CD4-positive, alpha-beta memory T cell (primary cell): ENCODE measurements around the gene LCE7A. TPM values are rescaled to one million over a fixed set of nuclear protein-coding genes. Genes with fewer than 3 reads are reported as not detected.
A peak's percentile ranks its signal among the peaks of the same experiment; 100 is the strongest.

Experiments used
- CTCF ChIA-PET: fragments of 350-600 bp; sonication (Branson Sonifier 250); formaldehyde crosslinking; loops from one replicate; lab custom pipeline; 2021; ENCODE audit warnings: inconsistent platforms; ENCODE audit not compliant: partially characterized antibody; lab: Charles Lee
- POLR2A ChIA-PET: fragments of 350-600 bp; sonication (Branson Sonifier 250); formaldehyde crosslinking; loops from one replicate; lab custom pipeline; 2021; ENCODE audit not compliant: partially characterized antibody; lab: Charles Lee
- DNase-seq, 5 donors: peaks; one replicate each; pipeline versions ENCODE4 v3.0.0 to v3.0.0-alpha.2; 2020 to 2022; ENCODE audit warnings: mixed read lengths in 1 of 5
- H3K27ac ChIP-seq: one replicate; pipeline ENCODE4 v1.7.0; 2013; ENCODE audit warnings: low read depth, low read length
- H3K27me3 ChIP-seq: 2 replicates; pipeline ENCODE4 v1.7.0; 2013; ENCODE audit warnings: mild to moderate bottlenecking, low read length, moderate library complexity; ENCODE audit not compliant: insufficient read depth
- H3K36me3 ChIP-seq: 2 replicates; pipeline ENCODE4 v1.7.0; 2013; ENCODE audit warnings: mild to moderate bottlenecking, low read length, moderate library complexity; ENCODE audit not compliant: insufficient read depth
- H3K4me1 ChIP-seq: 2 replicates; pipeline ENCODE4 v1.7.0; 2013; ENCODE audit warnings: mild to moderate bottlenecking, low read length, moderate library complexity; ENCODE audit not compliant: insufficient read depth
- H3K4me3 ChIP-seq, 2 donors: one replicate each; pipeline ENCODE4 v1.7.0; 2013; ENCODE audit warnings: low read length in 2 of 2, mild to moderate bottlenecking in 1 of 2
- H3K9me3 ChIP-seq, 2 donors: one replicate each; pipeline ENCODE4 v1.7.0; 2013; ENCODE audit warnings: low read length in 2 of 2, control low read depth in 1 of 2; ENCODE audit not compliant: control insufficient read depth in 1 of 2
- H3K27ac Mint-ChIP-seq, 7 donors: one replicate each; pipeline ENCODE4 v1.8.0; 2020 to 2021; ENCODE audit warnings: mixed read lengths in 7 of 7, mild to moderate bottlenecking in 6 of 7, inconsistent platforms in 3 of 7, moderate library complexity in 3 of 7
- H3K27me3 Mint-ChIP-seq, 2 donors: one replicate each; pipeline ENCODE4 v1.8.0; 2020 to 2021; ENCODE audit warnings: mixed read lengths in 2 of 2
- H3K36me3 Mint-ChIP-seq, 2 donors: one replicate each; pipeline ENCODE4 v1.8.0; 2020 to 2021; ENCODE audit warnings: mixed read lengths in 2 of 2, inconsistent platforms in 1 of 2, mild to moderate bottlenecking in 1 of 2
- H3K4me1 Mint-ChIP-seq, 4 donors: one replicate each; pipeline ENCODE4 v1.8.0; 2020 to 2021; ENCODE audit warnings: mixed read lengths in 4 of 4, mild to moderate bottlenecking in 1 of 4
- H3K4me3 Mint-ChIP-seq, 8 donors: one replicate each; pipeline ENCODE4 v1.8.0; 2020 to 2021; ENCODE audit warnings: mixed read lengths in 8 of 8, mild to moderate bottlenecking in 7 of 8, moderate library complexity in 6 of 8, inconsistent platforms in 3 of 8
- H3K9me3 Mint-ChIP-seq, 8 donors: one replicate each; pipeline ENCODE4 v1.8.0; 2020 to 2021; ENCODE audit warnings: mixed read lengths in 8 of 8, mild to moderate bottlenecking in 5 of 8, inconsistent platforms in 3 of 8, moderate library complexity in 1 of 8
- intact Hi-C: fragments of 100-400 bp; cut with micrococcal nuclease; formaldehyde crosslinking; loops from one replicate; pipeline ENCODE4 v1.15.1; 2023
- polyA plus RNA-seq, 2 donors: library from polyadenylated mRNA; unstranded; fragments of 300-500 nt; fragmentation: Illumina TruSeq; gene quantifications; one replicate each; pipeline ENCODE4 v1.2.3, GENCODE V29; 2021
- total RNA-seq, 2 experiments: library from RNA; stranded (reverse); gene quantifications; one replicate each; pipeline ENCODE4 v1.2.3, GENCODE V29; 2021

The LCE7A gene
- total and polyA plus RNA-seq, 4 experiments from 2014 or later, result not detected

GRCh38 chr1:152879559-152880198 lies 19.9 kb downstream of the LCE7A start:
- Mint-ChIP-seq H3K27ac (no peak overlapping the region), H3K4me1 (peaks cover 0 to 14% (median 7%) of the 10 kb centered on the region in 4 donors), H3K4me3 (no peak overlapping the region), H3K9me3 (no peaks in the 10 kb centered on the region), H3K27me3 (peaks cover 9 to 15% of the 10 kb centered on the region in 2 donors), H3K36me3 (no peaks in the 10 kb centered on the region)
- CTCF ChIA-PET, result interaction anchor here (0.8 kb wide), 1 partner anchor 9 kb away, joined by 3 read pairs; no protein-coding TSS in a partner anchor
- Histone ChIP-seq H3K36me3 (no peaks in the 10 kb centered on the region), H3K27me3 (no peaks in the 10 kb centered on the region), H3K27ac (no peak overlapping the region), H3K4me1 (no peaks in the 10 kb centered on the region), H3K9me3 (no peaks in the 10 kb centered on the region), H3K4me3 (no peak overlapping the region)
- intact Hi-C loops, result no loop called here
- DNase-seq, result no peak
- POLR2A ChIA-PET, result no interaction called here

GRCh38 chr1:152880316-152880715 lies 20.5 kb downstream of the LCE7A start:
- intact Hi-C loops, result no loop called here
- H3K4me1 ChIP-seq, result no peaks in the 10 kb centered on the region
- no peak overlapping the region for H3K27ac Mint-ChIP-seq

GRCh38 chr1:152880907-152881306 lies 21.1 kb downstream of the LCE7A start:
- Mint-ChIP-seq H3K9me3 (no peaks in the 10 kb centered on the region), H3K36me3 (no peaks in the 10 kb centered on the region), H3K27ac (no peak overlapping the region), H3K4me1 (peaks cover 0 to 14% (median 7%) of the 10 kb centered on the region in 4 donors), H3K27me3 (peaks cover 7 to 12% of the 10 kb centered on the region in 2 donors), H3K4me3 (peak overlapping the region in 1 of 8 donors; percentile 35)
- Histone ChIP-seq H3K9me3 (no peaks in the 10 kb centered on the region), H3K27me3 (no peaks in the 10 kb centered on the region), H3K4me1 (no peaks in the 10 kb centered on the region), H3K36me3 (no peaks in the 10 kb centered on the region), H3K27ac (no peak overlapping the region), H3K4me3 (no peak overlapping the region)
- intact Hi-C loops, result no loop called here
- ChIA-PET CTCF (interaction anchor here (0.7 kb wide), 1 partner anchor 24 kb away, joined by 3 read pairs; no protein-coding TSS in a partner anchor), POLR2A (no interaction called here)
- DNase-seq, result no peak

More at GRCh38 chr1:152880316-152880715, 20.5 kb downstream of the LCE7A start:
- no peak for DNase-seq
- Histone ChIP-seq H3K27ac (no peak overlapping the region), H3K27me3 (no peaks in the 10 kb centered on the region), H3K4me3 (no peak overlapping the region), H3K36me3 (no peaks in the 10 kb centered on the region), H3K9me3 (no peaks in the 10 kb centered on the region)
- H3K36me3 Mint-ChIP-seq, result no peaks in the 10 kb centered on the region
- H3K4me1 Mint-ChIP-seq, result peaks cover 0 to 14% (median 7%) of the 10 kb centered on the region in 4 donors
- peak overlapping the region in 1 of 8 donors; percentile 62 for H3K4me3 Mint-ChIP-seq
- CTCF ChIA-PET, result no interaction called here
- H3K9me3 Mint-ChIP-seq, result no peaks in the 10 kb centered on the region
- POLR2A ChIA-PET, result no interaction called here
- H3K27me3 Mint-ChIP-seq, result peaks cover 6 to 12% of the 10 kb centered on the region in 2 donors

GRCh38 chr1:152884085-152884484 lies 24.3 kb downstream of the LCE7A start:
- ChIA-PET CTCF (no interaction called here), POLR2A (no interaction called here)
- H3K4me3 Mint-ChIP-seq, result no peak overlapping the region
- H3K4me1 ChIP-seq, result no peaks in the 10 kb centered on the region
- H3K27ac Mint-ChIP-seq, result peak overlapping the region in 1 of 7 donors; percentile 30
- intact Hi-C loops, result no loop called here
- peaks cover 3 to 4% of the 10 kb centered on the region in 2 donors for H3K27me3 Mint-ChIP-seq
- H3K36me3 Mint-ChIP-seq, result no peaks in the 10 kb centered on the region
- no peak for DNase-seq
- peaks cover 0 to 14% (median 6%) of the 10 kb centered on the region in 4 donors for H3K4me1 Mint-ChIP-seq
- no peak overlapping the region for H3K27ac ChIP-seq
- no peaks in the 10 kb centered on the region for H3K9me3 Mint-ChIP-seq
- no peak overlapping the region for H3K4me3 ChIP-seq
- H3K27me3 ChIP-seq, result no peaks in the 10 kb centered on the region
- H3K9me3 ChIP-seq, result no peaks in the 10 kb centered on the region
- no peaks in the 10 kb centered on the region for H3K36me3 ChIP-seq

GRCh38 chr1:152884506-152884905 lies 24.7 kb downstream of the LCE7A start:
- intact Hi-C loops, result no loop called here
- Mint-ChIP-seq H3K4me3 (no peak overlapping the region), H3K4me1 (peaks cover 0 to 14% (median 6%) of the 10 kb centered on the region in 4 donors), H3K27ac (no peak overlapping the region), H3K36me3 (no peaks in the 10 kb centered on the region), H3K27me3 (peaks cover 3 to 4% of the 10 kb centered on the region in 2 donors), H3K9me3 (no peaks in the 10 kb centered on the region)
- Histone ChIP-seq H3K4me1 (no peaks in the 10 kb centered on the region), H3K36me3 (no peaks in the 10 kb centered on the region), H3K9me3 (no peaks in the 10 kb centered on the region), H3K27me3 (no peaks in the 10 kb centered on the region), H3K27ac (no peak overlapping the region), H3K4me3 (no peak overlapping the region)
- no peak for DNase-seq
- ChIA-PET CTCF (no interaction called here), POLR2A (no interaction called here)

- H3K36me3 Mint-ChIP-seq, result no peaks in the 10 kb centered on the region
Observed at GRCh38 chr1:152884966-152885624, 25.3 kb downstream of the LCE7A start.

GRCh38 chr1:152886085-152886484 lies 26.3 kb downstream of the LCE7A start:
- H3K4me1 ChIP-seq, result no peaks in the 10 kb centered on the region
- no peaks in the 10 kb centered on the region for H3K27me3 ChIP-seq
- Mint-ChIP-seq H3K4me1 (peaks cover 0 to under 1% (median 0%) of the 10 kb centered on the region in 4 donors), H3K36me3 (no peaks in the 10 kb centered on the region), H3K4me3 (no peak overlapping the region), H3K27ac (no peak overlapping the region), H3K27me3 (peaks cover 8 to 9% of the 10 kb centered on the region in 2 donors), H3K9me3 (no peaks in the 10 kb centered on the region)
- H3K36me3 ChIP-seq, result no peaks in the 10 kb centered on the region
- intact Hi-C loops, result no loop called here
- H3K27ac ChIP-seq, result no peak overlapping the region
- ChIA-PET POLR2A (no interaction called here), CTCF (no interaction called here)
- DNase-seq, result no peak
- no peak overlapping the region for H3K4me3 ChIP-seq
- H3K9me3 ChIP-seq, result no peaks in the 10 kb centered on the region

More at GRCh38 chr1:152884966-152885624, 25.3 kb downstream of the LCE7A start:
- H3K4me1 ChIP-seq, result no peaks in the 10 kb centered on the region
- no peak overlapping the region for H3K4me3 ChIP-seq
- no peak overlapping the region for H3K27ac Mint-ChIP-seq
- H3K4me1 Mint-ChIP-seq, result peaks cover 0 to 10% (median 4%) of the 10 kb centered on the region in 4 donors
- H3K27me3 ChIP-seq, result no peaks in the 10 kb centered on the region
- H3K4me3 Mint-ChIP-seq, result no peak overlapping the region
- H3K36me3 ChIP-seq, result no peaks in the 10 kb centered on the region
- no peak for DNase-seq
- H3K27me3 Mint-ChIP-seq, result peaks cover 5 to 8% of the 10 kb centered on the region in 2 donors
- no peaks in the 10 kb centered on the region for H3K9me3 Mint-ChIP-seq
- H3K27ac ChIP-seq, result no peak overlapping the region
- H3K9me3 ChIP-seq, result no peaks in the 10 kb centered on the region
- intact Hi-C loops, result no loop called here
- ChIA-PET CTCF (no interaction called here), POLR2A (no interaction called here)
